Common myeloid progenitor, CD34-positive (primary cell): ENCODE measurements around the gene NUBPL.
"Not testable (repeated sequence)": the region's sequence is repeated elsewhere in the genome, so short reads cannot be mapped to it uniquely, and the experiment has no call there.

Experiments
- CTCF ChIA-PET: fragments of 350-600 bp; sonication (Branson Sonifier 250); formaldehyde crosslinking; loops from one replicate; lab custom pipeline; 2021; ENCODE audit warnings: antibody characterized with exemption; lab: Charles Lee
- POLR2A ChIA-PET: fragments of 350-600 bp; sonication (Branson Sonifier 250); formaldehyde crosslinking; loops from one replicate; lab custom pipeline; 2021; ENCODE audit warnings: antibody characterized with exemption; lab: Charles Lee
- DNase-seq, 3 donors: peaks; one replicate each; pipeline versions ENCODE4 v3.0.0 to v3.0.0-alpha.2; 2013
- H3K27ac ChIP-seq, 2 experiments: 1 replicate in 1 of 2; 2 replicates in 1 of 2; pipeline ENCODE4 v1.7.0; 2013; ENCODE audit warnings: inconsistent platforms in 2 of 2, low read length in 2 of 2, mild to moderate bottlenecking in 2 of 2, low read depth in 1 of 2, moderate library complexity in 1 of 2; ENCODE audit not compliant: severe bottlenecking in 2 of 2, insufficient read depth in 1 of 2, poor library complexity in 1 of 2
- H3K27me3 ChIP-seq, 5 experiments: replicated peaks in 2 of 5; 1 replicate in 3 of 5; 2 replicates in 2 of 5; pipeline versions ENCODE4 v1.6.1 to v1.7.0; 2013; ENCODE audit warnings: low read length in 4 of 5, mild to moderate bottlenecking in 2 of 5, moderate library complexity in 2 of 5, inconsistent platforms in 1 of 5; ENCODE audit not compliant: insufficient read depth in 5 of 5, control insufficient read depth in 4 of 5
- H3K36me3 ChIP-seq, 4 experiments: 1 replicate in 2 of 4; 2 replicates in 2 of 4; pipeline versions ENCODE4 v1.6.1 to v1.7.0; 2013; ENCODE audit warnings: low read length in 3 of 4, control low read depth in 1 of 4, mild to moderate bottlenecking in 1 of 4; ENCODE audit not compliant: control insufficient read depth in 4 of 4, insufficient read depth in 4 of 4
- H3K4me1 ChIP-seq, 4 experiments: 1 replicate in 3 of 4; 2 replicates in 1 of 4; pipeline versions ENCODE4 v1.6.1 to v1.7.1; 2013; ENCODE audit warnings: low read length in 3 of 4, mild to moderate bottlenecking in 3 of 4, control low read depth in 1 of 4, inconsistent platforms in 1 of 4, moderate library complexity in 1 of 4; ENCODE audit not compliant: control insufficient read depth in 4 of 4, insufficient read depth in 4 of 4; ENCODE audit errors: control extremely low read depth in 1 of 4
- H3K4me3 ChIP-seq, 7 experiments: 1 replicate in 4 of 7; 2 replicates in 3 of 7; pipeline versions ENCODE4 v1.5.1 to v1.7.0; 2013; ENCODE audit warnings: mild to moderate bottlenecking in 7 of 7, low read length in 6 of 7, moderate library complexity in 6 of 7, inconsistent platforms in 2 of 7, low read depth in 2 of 7, control low read depth in 1 of 7; ENCODE audit not compliant: insufficient read depth in 4 of 7, control insufficient read depth in 1 of 7; ENCODE audit errors: extremely low read depth in 1 of 7
- H3K9me3 ChIP-seq, 5 experiments: 1 replicate in 4 of 5; 2 replicates in 1 of 5; pipeline versions ENCODE4 v1.6.1 to v1.7.1; 2013; ENCODE audit warnings: low read length in 4 of 5, mild to moderate bottlenecking in 2 of 5, inconsistent platforms in 1 of 5, low read depth in 1 of 5, moderate library complexity in 1 of 5; ENCODE audit not compliant: control insufficient read depth in 4 of 5, insufficient read depth in 2 of 5; ENCODE audit errors: control extremely low read depth in 1 of 5
- WGBS: methylation state at CpG from one replicate; pipeline ENCODE4 v1.1.5; 2013; ENCODE audit not compliant: insufficient coverage; 5-methylcytosine and 5-hydroxymethylcytosine counted together

Gene NUBPL

GRCh38 chr14:31618884-31619283 lies 57.7 kb downstream of the NUBPL start:
- CTCF ChIA-PET, H3K27ac ChIP-seq, H3K4me1 ChIP-seq, POLR2A ChIA-PET, DNase-seq, H3K4me3 ChIP-seq, H3K27me3 ChIP-seq: not testable (repeated sequence)
- H3K9me3 ChIP-seq, result peaks cover 1 to 43% (median 24%) of the 10 kb centered on the region in 5 experiments
- peaks cover 0 to 16% (median 6%) of the 10 kb centered on the region in 4 experiments for H3K36me3 ChIP-seq
- WGBS, result 100% methylated on average over 1 of the region's 2 CpGs

- peaks cover 0 to 16% (median 7%) of the 10 kb centered on the region in 4 experiments for H3K36me3 ChIP-seq
- no peaks in the 10 kb centered on the region for H3K27me3 ChIP-seq
- DNase-seq, result no peak
- whole genome bisulfite sequencing, result no CpG with 5 or more reads among the region's 4 CpGs
- ChIA-PET CTCF (no interaction called here), POLR2A (no interaction called here)
- no peak overlapping the region for H3K27ac ChIP-seq
- no peaks in the 10 kb centered on the region for H3K4me1 ChIP-seq
- H3K9me3 ChIP-seq, result peaks cover 1 to 43% (median 24%) of the 10 kb centered on the region in 5 experiments
- H3K4me3 ChIP-seq, result no peak overlapping the region
Measured at GRCh38 chr14:31619440-31619839, 58.2 kb downstream of the NUBPL start.

- 96% methylated on average over 10 of the region's 10 CpGs for WGBS
- DNase-seq, H3K4me1 ChIP-seq, H3K27me3 ChIP-seq, CTCF ChIA-PET, H3K4me3 ChIP-seq, POLR2A ChIA-PET, H3K27ac ChIP-seq: not testable (repeated sequence)
- Histone ChIP-seq H3K36me3 (peaks cover 0 to 16% (median 7%) of the 10 kb centered on the region in 4 experiments), H3K9me3 (peaks cover 1 to 48% (median 24%) of the 10 kb centered on the region in 5 experiments)
Measured at GRCh38 chr14:31620898-31621297, 59.7 kb downstream of the NUBPL start.

GRCh38 chr14:31622060-31622459 lies 60.9 kb downstream of the NUBPL start:
- H3K9me3 ChIP-seq, result peaks cover 1 to 48% (median 24%) of the 10 kb centered on the region in 5 experiments
- H3K27ac ChIP-seq, result no peak overlapping the region
- no peaks in the 10 kb centered on the region for H3K27me3 ChIP-seq
- DNase-seq, result no peak
- H3K4me3 ChIP-seq, result no peak overlapping the region
- ChIA-PET CTCF (no interaction called here), POLR2A (no interaction called here)
- WGBS, result 100% methylated on average over 5 of the region's 5 CpGs
- peaks cover 0 to 16% (median 7%) of the 10 kb centered on the region in 4 experiments for H3K36me3 ChIP-seq
- no peaks in the 10 kb centered on the region for H3K4me1 ChIP-seq

- WGBS, result 98% methylated on average over 5 of the region's 5 CpGs
- CTCF ChIA-PET, H3K27me3 ChIP-seq, H3K4me3 ChIP-seq, H3K4me1 ChIP-seq, H3K27ac ChIP-seq, H3K36me3 ChIP-seq, POLR2A ChIA-PET: not testable (repeated sequence)
- peak in 2 of 3 donors; percentile 1 to 32 for DNase-seq
- peaks cover 1 to 30% (median 13%) of the 10 kb centered on the region in 5 experiments for H3K9me3 ChIP-seq
Measured at GRCh38 chr14:31652900-31653299, 91.7 kb downstream of the NUBPL start.

GRCh38 chr14:31657917-31658316 lies 96.7 kb downstream of the NUBPL start:
- Histone ChIP-seq H3K27me3 (no peaks in the 10 kb centered on the region), H3K4me3 (no peak overlapping the region), H3K36me3 (peaks cover 0 to 2% (median 0%) of the 10 kb centered on the region in 4 experiments), H3K27ac (no peak overlapping the region), H3K9me3 (peaks cover 0 to 14% (median 6%) of the 10 kb centered on the region in 5 experiments), H3K4me1 (no peaks in the 10 kb centered on the region)
- CTCF ChIA-PET, result interaction anchor here (0.8 kb wide), 1 partner anchor 11 kb away, joined by 3 read pairs; no protein-coding TSS in a partner anchor
- DNase-seq, result no peak
- POLR2A ChIA-PET, result no interaction called here

GRCh38 chr14:31659278-31659677 lies 98.1 kb downstream of the NUBPL start:
- no peak overlapping the region for H3K4me3 ChIP-seq
- no peak overlapping the region for H3K27ac ChIP-seq
- H3K27me3 ChIP-seq, result no peaks in the 10 kb centered on the region
- ChIA-PET CTCF (no interaction called here), POLR2A (no interaction called here)
- H3K9me3 ChIP-seq, result peaks cover 0 to 9% (median 0%) of the 10 kb centered on the region in 5 experiments
- H3K36me3 ChIP-seq, result peaks cover 0 to 2% (median 0%) of the 10 kb centered on the region in 4 experiments
- WGBS, result no CpG with 5 or more reads among the region's 1 CpG
- no peak for DNase-seq
- no peaks in the 10 kb centered on the region for H3K4me1 ChIP-seq
